ENCODE data around the gene PPP1R9B.

DNA sequence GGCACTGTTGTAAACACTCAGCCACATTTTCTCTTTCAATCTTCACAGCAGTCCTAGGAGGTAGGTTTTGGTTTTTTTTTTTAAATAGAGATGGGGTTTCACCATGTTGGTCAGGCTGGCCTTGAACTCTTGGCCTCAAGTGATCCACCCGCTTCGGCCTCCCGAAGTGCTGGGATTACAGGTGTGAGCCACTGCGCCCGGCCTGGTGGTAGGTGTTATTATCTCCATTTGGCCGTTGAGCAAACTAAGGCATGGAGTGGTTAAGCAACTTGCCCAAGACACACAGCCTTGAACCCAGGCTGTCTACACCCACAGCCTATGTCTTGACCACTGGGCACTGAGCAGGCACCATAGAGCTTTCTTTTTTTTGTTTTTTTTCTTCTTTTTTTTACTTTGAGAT lies 24.0 kb upstream of the PPP1R9B start:
- TF ChIP-seq POLR2A (IDR thresholded peaks at IDR 0.05; ENCODE audit: low read length) (no peak), GATA1 (IDR thresholded peaks at IDR 0.05; ENCODE audit: low read depth, low read length) (no peak)

Measured in erythroblast (primary cell).